Bronchial epithelial cell (primary cell): ENCODE results near the gene NELFE. TPM values are rescaled to one million over a fixed set of nuclear protein-coding genes. Genes with fewer than 3 reads are reported as not detected.

ENCODE experiments used
- DNase-seq: peaks from one replicate; pipeline ENCODE4 v3.0.0-alpha.2; 2010; ENCODE audit warnings: low read depth
- FAIRE-seq: peaks from 2 replicates; lab custom pipeline; 2011; peaks lifted over from hg19 to GRCh38; lab: Jason Lieb, UNC
- H3K27me3 ChIP-seq: 2 replicates; pipeline ENCODE4 v1.5.1; 2011; ENCODE audit warnings: low read length; ENCODE audit not compliant: control insufficient read depth, insufficient read depth
- H3K36me3 ChIP-seq: 2 replicates; pipeline ENCODE4 v1.5.1; 2011; ENCODE audit warnings: low read length; ENCODE audit not compliant: control insufficient read depth, insufficient read depth
- H3K4me3 ChIP-seq: 2 replicates; pipeline ENCODE4 v1.5.1; 2011; ENCODE audit warnings: mild to moderate bottlenecking, low read depth, low read length, control low read depth
- total RNA-seq: library from RNA; depleted of rRNA; stranded (reverse); fragments of >200 nt; gene quantifications from 2 replicates; pipeline ENCODE4 v1.2.1, GENCODE V29; 2014
- TF ChIP-seq, protein P1 (sequence below): IDR thresholded peaks from 2 replicates; pipeline ENCODE4 v1.5.1; 2011; ENCODE audit warnings: mild to moderate bottlenecking, moderate library complexity, low read length, control low read depth, inconsistent platforms; ENCODE audit not compliant: insufficient read depth, severe bottlenecking

Gene NELFE
- total RNA-seq, 1 donor from 2014 or later: 163 TPM

DNA sequence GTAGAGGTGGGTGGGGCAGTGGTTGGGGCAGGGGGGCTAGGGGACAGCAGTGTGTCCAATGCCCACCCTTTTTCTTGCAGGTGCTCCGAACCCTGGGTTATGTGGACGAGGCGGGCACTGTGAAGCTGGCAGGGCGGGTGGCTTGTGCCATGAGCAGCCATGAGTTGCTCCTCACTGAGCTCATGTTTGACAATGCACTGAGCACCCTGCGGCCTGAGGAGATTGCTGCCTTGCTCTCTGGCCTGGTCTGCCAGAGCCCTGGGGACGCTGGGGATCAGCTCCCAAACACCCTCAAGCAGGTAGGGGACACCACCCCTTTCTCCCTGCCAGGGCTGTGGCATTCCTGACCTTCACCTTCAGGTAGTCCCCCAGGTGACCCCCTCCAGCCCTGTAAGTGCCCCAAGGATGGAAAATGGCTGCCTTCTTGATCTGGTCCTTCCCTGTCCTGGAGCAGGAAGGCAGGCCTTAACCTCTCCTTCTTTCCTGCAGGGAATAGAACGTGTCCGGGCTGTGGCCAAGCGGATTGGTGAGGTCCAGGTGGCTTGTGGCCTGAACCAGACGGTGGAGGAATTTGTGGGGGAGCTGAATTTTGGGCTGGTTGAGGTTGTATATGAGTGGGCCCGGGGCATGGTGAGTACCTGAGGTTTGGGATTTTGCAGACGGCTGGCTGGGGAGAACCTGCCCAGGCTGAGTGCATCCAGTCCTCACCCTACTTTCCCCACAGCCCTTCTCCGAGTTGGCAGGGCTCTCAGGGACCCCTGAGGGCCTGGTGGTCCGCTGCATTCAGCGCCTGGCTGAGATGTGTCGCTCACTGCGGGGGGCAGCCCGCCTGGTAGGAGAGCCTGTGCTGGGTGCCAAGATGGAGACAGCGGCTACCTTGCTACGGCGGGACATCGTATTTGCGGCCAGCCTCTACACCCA, 10.3 kb upstream of the NELFE start:
- TF ChIP-seq, protein P1, sequence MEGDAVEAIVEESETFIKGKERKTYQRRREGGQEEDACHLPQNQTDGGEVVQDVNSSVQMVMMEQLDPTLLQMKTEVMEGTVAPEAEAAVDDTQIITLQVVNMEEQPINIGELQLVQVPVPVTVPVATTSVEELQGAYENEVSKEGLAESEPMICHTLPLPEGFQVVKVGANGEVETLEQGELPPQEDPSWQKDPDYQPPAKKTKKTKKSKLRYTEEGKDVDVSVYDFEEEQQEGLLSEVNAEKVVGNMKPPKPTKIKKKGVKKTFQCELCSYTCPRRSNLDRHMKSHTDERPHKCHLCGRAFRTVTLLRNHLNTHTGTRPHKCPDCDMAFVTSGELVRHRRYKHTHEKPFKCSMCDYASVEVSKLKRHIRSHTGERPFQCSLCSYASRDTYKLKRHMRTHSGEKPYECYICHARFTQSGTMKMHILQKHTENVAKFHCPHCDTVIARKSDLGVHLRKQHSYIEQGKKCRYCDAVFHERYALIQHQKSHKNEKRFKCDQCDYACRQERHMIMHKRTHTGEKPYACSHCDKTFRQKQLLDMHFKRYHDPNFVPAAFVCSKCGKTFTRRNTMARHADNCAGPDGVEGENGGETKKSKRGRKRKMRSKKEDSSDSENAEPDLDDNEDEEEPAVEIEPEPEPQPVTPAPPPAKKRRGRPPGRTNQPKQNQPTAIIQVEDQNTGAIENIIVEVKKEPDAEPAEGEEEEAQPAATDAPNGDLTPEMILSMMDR: no peak
- Histone ChIP-seq H3K36me3 (peaks cover 26% of the 10 kb centered on the region), H3K27me3 (no peaks in the 10 kb centered on the region), H3K4me3 (no peak overlapping the region)
- DNase-seq (no peak), FAIRE-seq (no peak)

DNA sequence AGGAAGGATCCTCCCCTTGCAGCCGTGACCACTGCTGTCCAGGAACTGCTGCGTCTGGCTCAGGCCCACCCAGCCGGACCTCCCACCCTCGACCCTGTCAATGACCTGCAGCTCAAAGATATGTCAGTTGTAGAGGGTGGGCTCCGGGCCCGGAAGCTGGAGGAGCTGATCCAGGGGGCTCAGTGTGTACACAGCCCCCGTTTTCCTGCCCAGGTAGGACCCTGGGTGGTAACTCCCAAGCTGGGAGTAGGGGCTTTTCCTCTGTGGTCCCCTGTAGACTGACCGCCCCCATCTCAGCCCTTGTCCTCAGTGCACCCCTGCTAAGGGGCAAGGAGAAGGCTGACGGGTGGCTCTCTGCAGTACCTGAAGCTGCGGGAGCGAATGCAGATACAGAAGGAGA, 9.6 kb upstream of the NELFE start:
- FAIRE-seq (no peak), DNase-seq (no peak)
- Histone ChIP-seq H3K27me3 (no peaks in the 10 kb centered on the region), H3K4me3 (no peak overlapping the region), H3K36me3 (peaks cover 28% of the 10 kb centered on the region)
- TF ChIP-seq, protein P1: no peak

DNA sequence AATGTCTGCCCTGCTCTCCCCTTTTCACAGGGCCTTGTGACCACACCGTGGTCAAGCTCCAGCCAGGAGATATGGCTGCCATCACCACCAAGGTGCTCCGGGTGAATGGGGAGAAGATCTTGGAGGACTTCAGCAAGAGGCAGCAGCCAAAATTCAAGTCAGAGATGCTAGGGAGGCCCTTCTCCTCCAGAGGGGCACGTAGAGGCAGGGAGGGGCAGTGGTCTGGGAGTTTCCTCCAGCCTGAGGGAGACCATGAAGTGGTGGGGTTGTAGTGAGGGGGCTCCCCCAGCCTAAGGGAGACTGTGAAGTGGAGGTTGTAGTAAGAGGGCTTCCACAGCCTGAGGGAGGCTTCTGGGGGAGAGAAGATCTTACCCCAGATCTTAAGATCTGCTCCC, 9.2 kb upstream of the NELFE start:
- TF ChIP-seq, protein P1: no peak
- H3K36me3 ChIP-seq: peaks cover 32% of the 10 kb centered on the region
- no peaks in the 10 kb centered on the region for H3K27me3 ChIP-seq
- H3K4me3 ChIP-seq: no peak overlapping the region
- no peak for FAIRE-seq
- DNase-seq: no peak

DNA sequence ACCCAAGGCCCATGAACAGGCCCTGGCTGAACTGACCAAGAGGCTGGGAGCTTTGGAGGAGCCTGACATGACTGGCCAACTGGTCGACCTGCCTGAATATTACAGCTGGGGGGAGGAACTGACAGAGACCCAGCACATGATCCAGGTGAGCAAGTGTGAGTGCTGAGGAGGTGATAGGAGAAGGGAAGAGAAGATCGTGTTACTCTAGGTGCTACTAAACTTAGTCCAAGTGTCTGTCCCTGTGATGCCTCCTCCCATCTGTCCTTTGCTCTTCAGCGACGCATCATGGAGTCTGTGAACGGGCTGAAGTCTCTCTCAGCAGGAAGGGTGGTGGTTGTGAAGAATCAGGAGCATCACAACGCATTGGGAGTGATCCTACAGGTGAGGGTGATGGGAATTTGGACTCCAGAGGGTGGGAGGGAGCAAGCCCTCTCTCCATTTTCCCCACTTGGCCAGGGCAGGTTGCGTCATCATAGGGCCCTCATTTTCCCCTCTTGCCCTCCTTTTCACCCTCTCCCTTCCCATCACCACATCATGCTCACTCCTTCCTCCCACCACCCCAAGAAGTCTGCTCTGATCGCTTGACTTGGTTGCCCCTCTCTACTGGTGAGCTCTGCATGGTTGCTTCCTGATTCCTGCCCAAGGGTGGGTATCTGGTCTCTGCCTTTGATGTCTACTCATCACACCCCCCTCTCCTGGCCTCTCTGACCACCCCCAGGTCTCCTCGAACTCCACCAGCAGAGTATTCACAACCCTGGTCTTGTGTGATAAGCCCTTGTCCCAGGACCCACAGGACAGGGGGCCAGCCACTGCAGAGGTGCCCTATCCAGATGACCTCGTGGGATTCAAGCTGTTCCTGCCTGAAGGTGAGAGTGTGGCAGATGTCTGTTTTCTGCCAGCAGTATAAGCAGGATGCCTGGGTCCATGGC, 8.5 kb upstream of the NELFE start:
- DNase-seq (no peak), FAIRE-seq (no peak)
- peaks cover 36% of the 10 kb centered on the region for H3K36me3 ChIP-seq
- TF ChIP-seq, protein P1: no peak
- no peaks in the 10 kb centered on the region for H3K27me3 ChIP-seq
- H3K4me3 ChIP-seq: no peak overlapping the region

DNA sequence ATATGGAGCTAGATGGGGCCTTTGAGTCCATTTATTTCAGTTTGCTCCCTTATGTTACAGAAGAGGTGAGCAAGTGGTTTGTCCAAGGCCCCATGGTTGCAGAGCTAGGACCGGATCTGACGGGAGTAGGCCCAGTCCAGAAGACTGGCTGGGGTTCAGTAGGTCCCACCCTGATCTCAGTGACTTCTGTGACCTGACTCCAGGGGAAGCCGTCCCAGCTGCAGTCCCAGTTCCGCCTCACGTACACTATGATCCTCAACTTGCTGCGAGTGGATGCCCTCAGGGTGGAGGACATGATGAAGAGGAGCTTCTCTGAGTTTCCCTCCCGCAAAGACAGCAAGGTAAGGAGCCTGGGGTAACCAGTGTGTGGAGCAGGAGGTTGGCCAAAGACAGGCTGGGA, 7.7 kb upstream of the NELFE start:
- Histone ChIP-seq H3K36me3 (peaks cover 40% of the 10 kb centered on the region), H3K4me3 (no peak overlapping the region), H3K27me3 (no peaks in the 10 kb centered on the region)
- TF ChIP-seq, protein P1: no peak
- FAIRE-seq (no peak), DNase-seq (no peak)
